K562 (cell line): ENCODE data around the gene ZNF839. TPM values are rescaled to one million over a fixed set of nuclear protein-coding genes. Genes with fewer than 3 reads are reported as not detected.

Experiments
- ATAC-seq: fragments of 200-7000 bp; cut with Tn5 transposase; 3 replicates; pipeline ENCODE4 v1.9.1; 2020; ENCODE audit warnings: moderate library complexity
- BruUV-seq: library from RNA; stranded (reverse); fragments of 400-500 nt; replicated peaks from 2 replicates; lab custom pipeline; 2021; lab: Mats Ljungman, UMichigan
- CTCF ChIA-PET: fragments of 300-600 bp; formaldehyde crosslinking; extraction: SDS; loops from one replicate; lab custom pipeline; 2021; ENCODE audit warnings: low intra/inter-chr PET ratio; lab: Yijun Ruan, JAX
- POLR2A ChIA-PET: fragments of 300-600, 350-650 bp; sonication (Branson Sonifier 250); formaldehyde crosslinking; extraction: SDS; loops from one replicate; lab custom pipeline; 2021; ENCODE audit warnings: antibody characterized with exemption, inconsistent platforms; lab: Yijun Ruan, JAX
- DNase-seq, 4 experiments: peaks; one replicate each; pipeline versions ENCODE4 v3.0.0 to v3.0.0-alpha.2; 2011 to 2018; ENCODE audit warnings: low spot score in 3 of 4, mixed read lengths in 3 of 4; ENCODE audit errors: extremely low read depth in 1 of 4
- FAIRE-seq: peaks from 2 replicates; lab custom pipeline; 2011; peaks lifted over from hg19 to GRCh38; lab: Jason Lieb, UNC
- H2AFZ ChIP-seq: 2 replicates; pipeline ENCODE4 v1.6.0; 2011; ENCODE audit warnings: low read depth, low read length, control low read depth, inconsistent platforms
- H3K27ac ChIP-seq: fragments of 200-600 bp; 3 replicates; pipeline ENCODE4 v1.8.0; 2011; ENCODE audit warnings: low read depth, mild to moderate bottlenecking, control low read depth, inconsistent platforms, low read length, moderate library complexity, mixed read lengths; ENCODE audit errors: extremely low read depth
- H3K27me3 ChIP-seq, 2 experiments: fragments of 300-600 bp in 1 of 2; 2 replicates in 1 of 2; 3 replicates in 1 of 2; pipeline versions ENCODE4 v1.6.0 to v1.8.0; 2011; ENCODE audit warnings: inconsistent platforms in 2 of 2, low read length in 2 of 2, mild to moderate bottlenecking in 1 of 2, mixed read lengths in 1 of 2, moderate library complexity in 1 of 2; ENCODE audit not compliant: control insufficient read depth in 2 of 2, insufficient read depth in 2 of 2
- H3K36me3 ChIP-seq: fragments of 300-600 bp; 3 replicates; pipeline ENCODE4 v1.8.0; 2011; ENCODE audit warnings: mild to moderate bottlenecking, low read length, inconsistent platforms; ENCODE audit not compliant: control insufficient read depth, insufficient read depth
- H3K4me1 ChIP-seq, 2 experiments: fragments of 200-600 bp in 1 of 2; replicated peaks in 1 of 2; 2 replicates in 1 of 2; 3 replicates in 1 of 2; pipeline versions ENCODE4 v1.5.1 to v1.8.0; 2011; ENCODE audit warnings: inconsistent platforms in 2 of 2, low read length in 2 of 2, mild to moderate bottlenecking in 1 of 2, mixed read lengths in 1 of 2, moderate library complexity in 1 of 2; ENCODE audit not compliant: control insufficient read depth in 2 of 2, insufficient read depth in 2 of 2
- H3K4me2 ChIP-seq: 2 replicates; pipeline ENCODE4 v1.6.1; 2011; ENCODE audit warnings: low read length, control low read depth, inconsistent platforms, mixed read lengths; ENCODE audit not compliant: insufficient read depth
- H3K4me3 ChIP-seq: fragments of 200-600 bp; sonication (generic), shearing (Covaris generic); 2 replicates; pipeline ENCODE4 v1.5.1; 2016; ENCODE audit warnings: control low read depth, inconsistent platforms
- H3K79me2 ChIP-seq: fragments of 200-600 bp; 3 replicates; pipeline ENCODE4 v1.8.0; 2011; ENCODE audit warnings: low read length, inconsistent platforms; ENCODE audit not compliant: control insufficient read depth, insufficient read depth
- H3K9ac ChIP-seq, 2 experiments: 2 replicates each; pipeline versions ENCODE4 v1.6.0 to v1.6.1; 2011; ENCODE audit warnings: low read depth in 2 of 2, low read length in 2 of 2, control low read depth in 1 of 2, inconsistent platforms in 1 of 2, mild to moderate bottlenecking in 1 of 2, mixed read lengths in 1 of 2; ENCODE audit not compliant: insufficient read depth in 1 of 2
- H3K9me1 ChIP-seq: one replicate; pipeline ENCODE4 v1.6.0; 2011; ENCODE audit warnings: inconsistent platforms, mild to moderate bottlenecking, low read length, moderate library complexity; ENCODE audit not compliant: control insufficient read depth, insufficient read depth
- H3K9me3 ChIP-seq: replicated peaks from 2 replicates; pipeline ENCODE4 v1.5.1; 2011; ENCODE audit warnings: low read depth, low read length, inconsistent platforms; ENCODE audit not compliant: control insufficient read depth, insufficient read depth
- H4K20me1 ChIP-seq: replicated peaks from 2 replicates; pipeline ENCODE4 v1.6.1; 2011; ENCODE audit warnings: low read length, inconsistent platforms, mixed read lengths; ENCODE audit not compliant: control insufficient read depth, insufficient read depth
- CBX5 ChIP-seq: IDR thresholded peaks from 2 replicates; pipeline ENCODE4 v1.6.1; 2014; ENCODE audit warnings: low read depth, borderline replicate concordance
- EP300 ChIP-seq: IDR thresholded peaks from 2 replicates; pipeline ENCODE4 v1.6.1; 2012; ENCODE audit warnings: low read length, improper control_type of control experiment
- ESRRB ChIP-seq: fragments of 250-450 bp; sonication (Bioruptor Pico); IDR thresholded peaks from 2 replicates; pipeline ENCODE4 v1.5.0; 2020; ENCODE audit warnings: mild to moderate bottlenecking, moderate library complexity, borderline replicate concordance
- ILF3 ChIP-seq: fragments of 450-650 bp; IDR thresholded peaks from 2 replicates; pipeline ENCODE4 v1.6.1; 2018; ENCODE audit warnings: antibody characterized with exemption, mild to moderate bottlenecking, moderate library complexity, borderline replicate concordance
- MYC ChIP-seq, 2 experiments: fragments of 250-450 bp in 1 of 2; sonication (Bioruptor Pico) in 1 of 2; IDR thresholded peaks; 2 replicates each; pipeline versions ENCODE4 v1.5.1 to v1.6.1; 2012 to 2021; ENCODE audit warnings: low read depth in 2 of 2, borderline replicate concordance in 1 of 2, improper control_type of control experiment in 1 of 2, low read length in 1 of 2, mild to moderate bottlenecking in 1 of 2, moderate library complexity in 1 of 2
- RBM22 ChIP-seq: fragments of 200-400 bp; formaldehyde crosslinking; IDR thresholded peaks from 2 replicates; pipeline ENCODE4 v1.6.1; 2018; ENCODE audit warnings: low read length, low read depth; ENCODE audit not compliant: poor library complexity, severe bottlenecking
- XRCC4 ChIP-seq: IDR thresholded peaks from one replicate; pipeline ENCODE4 v1.6.1; 2011; ENCODE audit not compliant: insufficient read depth, insufficient read length; ENCODE audit errors: extremely low read depth
- ZBTB5 ChIP-seq: fragments of 450-650 bp; IDR thresholded peaks from 2 replicates; pipeline ENCODE4 v1.6.1; 2017; ENCODE audit warnings: antibody characterized with exemption
- ZNF134 ChIP-seq: fragments of 250-450 bp; sonication (Bioruptor Pico); conservative IDR thresholded peaks from 2 replicates; pipeline ENCODE4 v1.4.0; 2020
- ZNF3 ChIP-seq: fragments of 250-450 bp; sonication (Bioruptor Pico); IDR thresholded peaks from 2 replicates; pipeline ENCODE4 v1.5.0; 2021; ENCODE audit warnings: mild to moderate bottlenecking, moderate library complexity
- WGBS: fragments of 100-300 bp; shearing (Covaris generic); methylation state at CpG from one replicate; pipeline ENCODE4 v1.1.6; 2016; ENCODE audit warnings: low coverage, mixed read lengths; ENCODE audit not compliant: insufficient coverage; ENCODE audit errors: missing lambda C conversion rate; 5-methylcytosine and 5-hydroxymethylcytosine counted together
- in situ Hi-C: fragments of 300-500 bp; cut with MboI; formaldehyde crosslinking; loops from 4 replicates; pipeline ENCODE4 v1.15.0; 2018; ENCODE audit warnings: inconsistent platforms, mixed read lengths
- intact Hi-C: fragments of 100-400 bp; cut with micrococcal nuclease; formaldehyde crosslinking; loops from 2 replicates; pipeline ENCODE4 v1.14.2; 2022
- polyA plus RNA-seq, 8 experiments: library from polyadenylated mRNA; depleted of rRNA in 4 of 8; stranded (reverse) in 5 of 8; unstranded in 3 of 8; fragments of >200 nt; fragmentation: Nextera tagmentation in 2 of 8; fragmentation: Illumina TruSeq in 1 of 8; extraction: Ambion mirVana in 2 of 8; extraction: Trizol in 1 of 8; gene quantifications; 2 replicates each; pipeline versions ENCODE4 v1.2.1 to v1.2.3, GENCODE V29; 2011 to 2014; ENCODE audit warnings: inconsistent platforms in 1 of 8, missing spikeins in 1 of 8
- total RNA-seq, 7 experiments: library from RNA; depleted of rRNA in 6 of 7; stranded (reverse); fragments of >200 nt in 6 of 7; fragmentation: Illumina TruSeq in 2 of 7; extraction: Trizol in 2 of 7; gene quantifications; 2 replicates each; pipeline versions ENCODE4 v1.2.1 to v1.2.3, GENCODE V29; 2011 to 2021; ENCODE audit warnings: low replicate concordance in 1 of 7
- TF ChIP-seq, protein P1 (sequence below): fragments of 250-450 bp; sonication (Bioruptor Pico); IDR thresholded peaks from 2 replicates; pipeline ENCODE4 v1.5.0; 2022; ENCODE audit warnings: mild to moderate bottlenecking
- TF ChIP-seq, protein P2 (sequence below): sonication (generic); formaldehyde crosslinking; IDR thresholded peaks from 2 replicates; pipeline ENCODE4 v1.8.1; 2023; ENCODE audit warnings: mild to moderate bottlenecking, missing genetic modification reagents
- TF ChIP-seq, protein P3 (sequence below): fragments of 250-450 bp; sonication (Bioruptor Pico); IDR thresholded peaks from 2 replicates; pipeline ENCODE4 v1.5.0; 2020; ENCODE audit warnings: mild to moderate bottlenecking, borderline replicate concordance

The ZNF839 gene
- total and polyA plus RNA-seq, 9 of the 15 experiments (the other 6 are each of a cell fraction or from before 2014, with no cell fraction given) = 0.42 to 8.4 (median 5.7) TPM

DNA sequence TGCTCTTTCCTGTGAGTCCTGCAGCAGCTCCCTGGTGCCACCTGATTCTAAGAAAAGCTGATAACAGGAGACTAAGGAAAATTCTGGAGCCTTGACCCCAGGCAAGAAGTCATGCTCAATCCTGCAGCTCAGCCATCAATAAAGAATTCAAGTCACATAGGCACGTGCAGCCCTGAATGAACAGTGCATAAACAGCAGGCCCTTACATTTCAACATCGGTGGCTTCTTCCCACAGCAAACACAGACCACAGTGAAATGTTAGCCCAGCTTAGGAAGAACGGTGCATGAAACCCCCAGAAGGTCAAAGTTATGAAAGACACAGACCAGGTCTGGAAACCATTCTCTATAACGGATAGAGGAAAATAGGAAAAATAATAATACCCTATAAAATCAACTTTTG is 32.7 kb downstream of the ZNF839 start:
- FAIRE-seq (no peak), DNase-seq (no peak), ATAC-seq (no peak)
- H3K4me2 ChIP-seq = no peak overlapping the region
- H3K4me1 ChIP-seq = no peaks in the 10 kb centered on the region
- no peak overlapping the region for H3K4me3 ChIP-seq
- TF ChIP-seq ILF3 (no peak), XRCC4 (no peak), CBX5 (no peak), ZNF134 (no peak), ZBTB5 (no peak), RBM22 (no peak), ZNF3 (CRISPR knock-in tag) (no peak), ESRRB (CRISPR knock-in tag) (no peak), MYC (IDR thresholded peaks at IDR 0.05; ENCODE audit: low read depth, low read length) (no peak), MYC (CRISPR knock-in tag; IDR thresholded peaks at IDR 0.05; ENCODE audit: borderline replicate concordance, low read depth) (no peak), EP300 (no peak)
- TF ChIP-seq, protein P1, sequence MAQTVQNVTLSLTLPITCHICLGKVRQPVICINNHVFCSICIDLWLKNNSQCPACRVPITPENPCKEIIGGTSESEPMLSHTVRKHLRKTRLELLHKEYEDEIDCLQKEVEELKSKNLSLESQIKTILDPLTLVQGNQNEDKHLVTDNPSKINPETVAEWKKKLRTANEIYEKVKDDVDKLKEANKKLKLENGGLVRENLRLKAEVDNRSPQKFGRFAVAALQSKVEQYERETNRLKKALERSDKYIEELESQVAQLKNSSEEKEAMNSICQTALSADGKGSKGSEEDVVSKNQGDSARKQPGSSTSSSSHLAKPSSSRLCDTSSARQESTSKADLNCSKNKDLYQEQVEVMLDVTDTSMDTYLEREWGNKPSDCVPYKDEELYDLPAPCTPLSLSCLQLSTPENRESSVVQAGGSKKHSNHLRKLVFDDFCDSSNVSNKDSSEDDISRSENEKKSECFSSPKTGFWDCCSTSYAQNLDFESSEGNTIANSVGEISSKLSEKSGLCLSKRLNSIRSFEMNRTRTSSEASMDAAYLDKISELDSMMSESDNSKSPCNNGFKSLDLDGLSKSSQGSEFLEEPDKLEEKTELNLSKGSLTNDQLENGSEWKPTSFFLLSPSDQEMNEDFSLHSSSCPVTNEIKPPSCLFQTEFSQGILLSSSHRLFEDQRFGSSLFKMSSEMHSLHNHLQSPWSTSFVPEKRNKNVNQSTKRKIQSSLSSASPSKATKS (CRISPR knock-in tag) = no peak
- TF ChIP-seq, protein P2, sequence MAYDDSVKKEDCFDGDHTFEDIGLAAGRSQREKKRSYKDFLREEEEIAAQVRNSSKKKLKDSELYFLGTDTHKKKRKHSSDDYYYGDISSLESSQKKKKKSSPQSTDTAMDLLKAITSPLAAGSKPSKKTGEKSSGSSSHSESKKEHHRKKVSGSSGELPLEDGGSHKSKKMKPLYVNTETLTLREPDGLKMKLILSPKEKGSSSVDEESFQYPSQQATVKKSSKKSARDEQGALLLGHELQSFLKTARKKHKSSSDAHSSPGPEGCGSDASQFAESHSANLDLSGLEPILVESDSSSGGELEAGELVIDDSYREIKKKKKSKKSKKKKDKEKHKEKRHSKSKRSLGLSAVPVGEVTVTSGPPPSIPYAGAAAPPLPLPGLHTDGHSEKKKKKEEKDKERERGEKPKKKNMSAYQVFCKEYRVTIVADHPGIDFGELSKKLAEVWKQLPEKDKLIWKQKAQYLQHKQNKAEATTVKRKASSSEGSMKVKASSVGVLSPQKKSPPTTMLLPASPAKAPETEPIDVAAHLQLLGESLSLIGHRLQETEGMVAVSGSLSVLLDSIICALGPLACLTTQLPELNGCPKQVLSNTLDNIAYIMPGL = no peak
- TF ChIP-seq, protein P3, sequence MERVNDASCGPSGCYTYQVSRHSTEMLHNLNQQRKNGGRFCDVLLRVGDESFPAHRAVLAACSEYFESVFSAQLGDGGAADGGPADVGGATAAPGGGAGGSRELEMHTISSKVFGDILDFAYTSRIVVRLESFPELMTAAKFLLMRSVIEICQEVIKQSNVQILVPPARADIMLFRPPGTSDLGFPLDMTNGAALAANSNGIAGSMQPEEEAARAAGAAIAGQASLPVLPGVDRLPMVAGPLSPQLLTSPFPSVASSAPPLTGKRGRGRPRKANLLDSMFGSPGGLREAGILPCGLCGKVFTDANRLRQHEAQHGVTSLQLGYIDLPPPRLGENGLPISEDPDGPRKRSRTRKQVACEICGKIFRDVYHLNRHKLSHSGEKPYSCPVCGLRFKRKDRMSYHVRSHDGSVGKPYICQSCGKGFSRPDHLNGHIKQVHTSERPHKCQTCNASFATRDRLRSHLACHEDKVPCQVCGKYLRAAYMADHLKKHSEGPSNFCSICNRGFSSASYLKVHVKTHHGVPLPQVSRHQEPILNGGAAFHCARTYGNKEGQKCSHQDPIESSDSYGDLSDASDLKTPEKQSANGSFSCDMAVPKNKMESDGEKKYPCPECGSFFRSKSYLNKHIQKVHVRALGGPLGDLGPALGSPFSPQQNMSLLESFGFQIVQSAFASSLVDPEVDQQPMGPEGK (CRISPR knock-in tag) = no peak
- H3K9me1 ChIP-seq = no peaks in the 10 kb centered on the region
- ChIA-PET POLR2A (no interaction called here), CTCF (no interaction called here)
- no peaks in the 10 kb centered on the region for H4K20me1 ChIP-seq
- no peaks in the 10 kb centered on the region for H3K79me2 ChIP-seq
- 100% methylated on average over 3 of the region's 4 CpGs for WGBS
- H2AFZ ChIP-seq = no peak overlapping the region
- no peaks in the 10 kb centered on the region for H3K27me3 ChIP-seq
- peaks cover 57% of the 10 kb centered on the region; the same call in 2 of the 3 replicates for H3K36me3 ChIP-seq
- BruUV-seq = no TSS peak
- H3K9me3 ChIP-seq = no peaks in the 10 kb centered on the region
- in situ Hi-C loops (no loop called here), intact Hi-C loops (no loop called here)
- no peak overlapping the region for H3K9ac ChIP-seq
- no peak overlapping the region for H3K27ac ChIP-seq
